ENCODE results near the gene HOPX.

- TF ChIP-seq, protein P1, sequence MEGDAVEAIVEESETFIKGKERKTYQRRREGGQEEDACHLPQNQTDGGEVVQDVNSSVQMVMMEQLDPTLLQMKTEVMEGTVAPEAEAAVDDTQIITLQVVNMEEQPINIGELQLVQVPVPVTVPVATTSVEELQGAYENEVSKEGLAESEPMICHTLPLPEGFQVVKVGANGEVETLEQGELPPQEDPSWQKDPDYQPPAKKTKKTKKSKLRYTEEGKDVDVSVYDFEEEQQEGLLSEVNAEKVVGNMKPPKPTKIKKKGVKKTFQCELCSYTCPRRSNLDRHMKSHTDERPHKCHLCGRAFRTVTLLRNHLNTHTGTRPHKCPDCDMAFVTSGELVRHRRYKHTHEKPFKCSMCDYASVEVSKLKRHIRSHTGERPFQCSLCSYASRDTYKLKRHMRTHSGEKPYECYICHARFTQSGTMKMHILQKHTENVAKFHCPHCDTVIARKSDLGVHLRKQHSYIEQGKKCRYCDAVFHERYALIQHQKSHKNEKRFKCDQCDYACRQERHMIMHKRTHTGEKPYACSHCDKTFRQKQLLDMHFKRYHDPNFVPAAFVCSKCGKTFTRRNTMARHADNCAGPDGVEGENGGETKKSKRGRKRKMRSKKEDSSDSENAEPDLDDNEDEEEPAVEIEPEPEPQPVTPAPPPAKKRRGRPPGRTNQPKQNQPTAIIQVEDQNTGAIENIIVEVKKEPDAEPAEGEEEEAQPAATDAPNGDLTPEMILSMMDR (IDR thresholded peaks at IDR 0.05) = no peak
- no peak for TF ChIP-seq POLR2A (IDR thresholded peaks at IDR 0.05)
Measured at GRCh38 chr4:56603297-56603696, 77.8 kb downstream of the HOPX start.

Measured in uterus (tissue), 2 donors.